ENCODE data around the gene SIPA1L3.

- no peak for TF ChIP-seq CTCF (IDR thresholded peaks at IDR 0.05; ENCODE audit: poor library complexity)
- no peak for TF ChIP-seq EZH2 (IDR thresholded peaks at IDR 0.05; ENCODE audit: borderline replicate concordance)
Measured at GRCh38 chr19:38165335-38165734, 258.3 kb downstream of the SIPA1L3 start.
